ENCODE measurements around the gene SPAG16.

- TF ChIP-seq CTCF (conservative IDR thresholded peaks at IDR 0.05; ENCODE audit: low read depth, low read length) (no peak), EZH2 (IDR thresholded peaks at IDR 0.05; ENCODE audit: low read length, unreplicated experiment) (no peak), EZH2phosphoT487 (IDR thresholded peaks at IDR 0.05; ENCODE audit: borderline replicate concordance, low read length) (no peak)
Measured at GRCh38 chr2:214361116-214361515, 1076.9 kb downstream of the SPAG16 start.
